HepG2 (cell line): Measurements from ENCODE around the gene CDX1. TPM values are rescaled to one million over a fixed set of nuclear protein-coding genes. Genes with fewer than 3 reads are reported as not detected.

ENCODE experiments used
- ATAC-seq: fragments of 200-7000 bp; cut with Tn5 transposase; 3 replicates; pipeline ENCODE4 v1.9.1; 2020; ENCODE audit warnings: mild to moderate bottlenecking, moderate library complexity
- BruUV-seq: library from RNA; stranded (reverse); fragments of 400-500 nt; replicated peaks from 2 replicates; lab custom pipeline; 2021; lab: Mats Ljungman, UMichigan
- CTCF ChIA-PET: fragments of 300-600 bp; formaldehyde crosslinking; extraction: SDS; loops from one replicate; lab custom pipeline; 2021; ENCODE audit warnings: low total read pairs, inconsistent platforms, low intra/inter-chr PET ratio; lab: Yijun Ruan, JAX
- POLR2A ChIA-PET: fragments of 350-600 bp; sonication (Branson Sonifier 250); formaldehyde crosslinking; loops from one replicate; lab custom pipeline; 2020; ENCODE audit warnings: antibody characterized with exemption, inconsistent platforms; lab: Yijun Ruan, JAX
- DNase-seq: peaks from one replicate; pipeline ENCODE4 v3.0.0-alpha.2; 2015; ENCODE audit warnings: low spot score
- FAIRE-seq: peaks from 3 replicates; lab custom pipeline; 2011; peaks lifted over from hg19 to GRCh38; lab: Jason Lieb, UNC
- H2AFZ ChIP-seq: one replicate; pipeline ENCODE4 v1.6.1; 2011; ENCODE audit warnings: low read length, inconsistent platforms
- H3K27ac ChIP-seq: fragments of 300-600 bp; 3 replicates; pipeline ENCODE4 v1.8.0; 2011; ENCODE audit warnings: mixed run types, mild to moderate bottlenecking, mixed read lengths, low read length, inconsistent platforms; ENCODE audit not compliant: insufficient read depth; ENCODE audit errors: extremely low read length
- H3K27me3 ChIP-seq, 2 experiments: fragments of 200-600 bp in 1 of 2; 2 replicates in 1 of 2; 3 replicates in 1 of 2; pipeline versions ENCODE4 v1.6.0 to v1.8.0; 2011; ENCODE audit warnings: low read length in 2 of 2, mild to moderate bottlenecking in 2 of 2, moderate library complexity in 2 of 2, inconsistent platforms in 1 of 2; ENCODE audit not compliant: insufficient read depth in 2 of 2, control insufficient read depth in 1 of 2
- H3K36me3 ChIP-seq, 2 experiments: fragments of 200-600 bp in 1 of 2; replicated peaks in 1 of 2; 2 replicates in 1 of 2; 3 replicates in 1 of 2; pipeline versions ENCODE4 v1.5.1 to v1.8.0; 2011; ENCODE audit warnings: low read length in 2 of 2, inconsistent platforms in 1 of 2; ENCODE audit not compliant: insufficient read depth in 2 of 2, control insufficient read depth in 1 of 2
- H3K4me1 ChIP-seq: 2 replicates; pipeline ENCODE4 v1.5.1; 2012; ENCODE audit warnings: low read length, inconsistent platforms; ENCODE audit not compliant: insufficient read depth
- H3K4me2 ChIP-seq: 2 replicates; pipeline ENCODE4 v1.6.0; 2011; ENCODE audit warnings: low read depth, low read length, inconsistent platforms
- H3K4me3 ChIP-seq, 3 experiments: fragments of 200-600 bp in 1 of 3; sonication (generic), shearing (Covaris generic) in 1 of 3; replicated peaks in 1 of 3; 2 replicates each; pipeline ENCODE4 v1.5.1; 2011 to 2016; ENCODE audit warnings: low read length in 3 of 3, inconsistent platforms in 2 of 3, low read depth in 2 of 3, mild to moderate bottlenecking in 2 of 3, control low read depth in 1 of 3, mixed read lengths in 1 of 3; ENCODE audit not compliant: insufficient read depth in 1 of 3
- H3K79me2 ChIP-seq: one replicate; pipeline ENCODE4 v1.6.1; 2011; ENCODE audit warnings: low read length, inconsistent platforms; ENCODE audit not compliant: insufficient read depth
- H3K9ac ChIP-seq: 2 replicates; pipeline ENCODE4 v1.6.0; 2011; ENCODE audit warnings: mild to moderate bottlenecking, low read depth, low read length, inconsistent platforms; ENCODE audit not compliant: insufficient read depth
- H3K9me3 ChIP-seq: 2 replicates; pipeline ENCODE4 v1.5.1; 2012; ENCODE audit warnings: mild to moderate bottlenecking, low read length
- H4K20me1 ChIP-seq: 2 replicates; pipeline ENCODE4 v1.6.0; 2011; ENCODE audit warnings: inconsistent platforms, mild to moderate bottlenecking, low read length, moderate library complexity; ENCODE audit not compliant: insufficient read depth
- TOPORS ChIP-seq: sonication (generic); formaldehyde crosslinking; IDR thresholded peaks from 2 replicates; pipeline ENCODE4 v1.8.0; 2023; ENCODE audit warnings: mild to moderate bottlenecking, missing genetic modification reagents
- ZBTB8A ChIP-seq: sonication (generic); formaldehyde crosslinking; IDR thresholded peaks from 2 replicates; pipeline ENCODE4 v1.4.0; 2020; ENCODE audit warnings: mild to moderate bottlenecking, low read depth, missing genetic modification reagents, borderline replicate concordance
- ZMYM3 ChIP-seq: sonication (generic); formaldehyde crosslinking; IDR thresholded peaks from 2 replicates; pipeline ENCODE4 v1.5.1; 2020; ENCODE audit warnings: mild to moderate bottlenecking, missing genetic modification reagents
- ZNF225 ChIP-seq: sonication (generic); formaldehyde crosslinking; IDR thresholded peaks from 2 replicates; pipeline ENCODE4 v1.4.0; 2020; ENCODE audit warnings: mild to moderate bottlenecking, missing genetic modification reagents
- ZNF460 ChIP-seq: sonication (generic); formaldehyde crosslinking; IDR thresholded peaks from 2 replicates; pipeline ENCODE4 v1.5.1; 2020; ENCODE audit warnings: missing genetic modification reagents, mild to moderate bottlenecking, borderline replicate concordance
- WGBS: methylation state at CpG from one replicate; pipeline ENCODE4 v1.1.6; 2017; ENCODE audit warnings: low lambda C conversion rate; 5-methylcytosine and 5-hydroxymethylcytosine counted together
- in situ Hi-C: cut with HindIII; loops from 2 replicates; pipeline ENCODE4 v1.10.0; 2017; ENCODE audit warnings: low pct_unique_long_range_greater_than_20kb; ENCODE audit not compliant: extremely low pct_ligation_motif_present
- intact Hi-C: fragments of 100-400 bp; cut with micrococcal nuclease; formaldehyde crosslinking; loops from one replicate; pipeline ENCODE4 v1.10.0; 2022; ENCODE audit not compliant: unreplicated experiment
- polyA plus RNA-seq, 8 experiments: library from polyadenylated mRNA; depleted of rRNA in 3 of 8; stranded (reverse) in 7 of 8; unstranded in 1 of 8; fragments of >200 nt; fragmentation: Illumina TruSeq in 4 of 8; extraction: Trizol in 4 of 8; gene quantifications; 2 replicates each; pipeline versions ENCODE4 v1.2.1 to v1.2.3, GENCODE V29; 2011 to 2016; ENCODE audit warnings: low read depth in 4 of 8, missing spikeins in 1 of 8, mixed read lengths in 1 of 8; ENCODE audit not compliant: insufficient read depth in 1 of 8
- total RNA-seq, 5 experiments: library from RNA; depleted of rRNA; stranded (reverse); fragments of >200 nt; fragmentation: Illumina TruSeq; extraction: Trizol; gene quantifications; 2 replicates each; pipeline ENCODE4 v1.2.3, GENCODE V29; 2016; ENCODE audit warnings: low read depth in 1 of 5
- TF ChIP-seq, protein P1 (sequence below): sonication (generic); formaldehyde crosslinking; IDR thresholded peaks from 2 replicates; pipeline ENCODE4 v1.8.0; 2022; ENCODE audit warnings: missing genetic modification reagents, mild to moderate bottlenecking, moderate library complexity, borderline replicate concordance

The CDX1 gene
- total and polyA plus RNA-seq, 2 of the 13 experiments (the other 11 are each of a cell fraction or from before 2014, with no cell fraction given): not detected

GRCh38 chr5:150122536-150123481 is 43.8 kb upstream of the CDX1 start:
- ChIA-PET POLR2A (no interaction called here), CTCF (interaction anchor here (1.3 kb wide), 1 partner anchor 288 kb away, joined by 3 read pairs; no protein-coding TSS in a partner anchor)
- peak overlapping the region; percentile 33 for H3K4me2 ChIP-seq

More at GRCh38 chr5:150122536-150123481, 43.8 kb upstream of the CDX1 start:
- ATAC-seq (no peak), FAIRE-seq (no peak), DNase-seq (no peak)
- no peak overlapping the region for H2AFZ ChIP-seq
- H3K27me3 ChIP-seq: no peaks in the 10 kb centered on the region
- intact Hi-C loops (loop anchor here (10.0 kb wide), 1 partner anchor 288 kb away; no protein-coding TSS in a partner anchor), in situ Hi-C loops (no loop called here)
- no peaks in the 10 kb centered on the region for H3K9me3 ChIP-seq
- WGBS: 83% methylated on average over 11 of the region's 15 CpGs
- no peak for TF ChIP-seq ZBTB8A (CRISPR knock-in tag)
- no peak for TF ChIP-seq ZNF460 (CRISPR knock-in tag)
- TF ChIP-seq, protein P1, sequence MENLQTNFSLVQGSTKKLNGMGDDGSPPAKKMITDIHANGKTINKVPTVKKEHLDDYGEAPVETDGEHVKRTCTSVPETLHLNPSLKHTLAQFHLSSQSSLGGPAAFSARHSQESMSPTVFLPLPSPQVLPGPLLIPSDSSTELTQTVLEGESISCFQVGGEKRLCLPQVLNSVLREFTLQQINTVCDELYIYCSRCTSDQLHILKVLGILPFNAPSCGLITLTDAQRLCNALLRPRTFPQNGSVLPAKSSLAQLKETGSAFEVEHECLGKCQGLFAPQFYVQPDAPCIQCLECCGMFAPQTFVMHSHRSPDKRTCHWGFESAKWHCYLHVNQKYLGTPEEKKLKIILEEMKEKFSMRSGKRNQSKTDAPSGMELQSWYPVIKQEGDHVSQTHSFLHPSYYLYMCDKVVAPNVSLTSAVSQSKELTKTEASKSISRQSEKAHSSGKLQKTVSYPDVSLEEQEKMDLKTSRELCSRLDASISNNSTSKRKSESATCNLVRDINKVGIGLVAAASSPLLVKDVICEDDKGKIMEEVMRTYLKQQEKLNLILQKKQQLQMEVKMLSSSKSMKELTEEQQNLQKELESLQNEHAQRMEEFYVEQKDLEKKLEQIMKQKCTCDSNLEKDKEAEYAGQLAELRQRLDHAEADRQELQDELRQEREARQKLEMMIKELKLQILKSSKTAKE (CRISPR knock-in tag): no peak
- TF ChIP-seq ZNF225 (CRISPR knock-in tag): 0 out of 2 replicates have a peak, but pooled peaks have one; percentile 24
- TF ChIP-seq TOPORS (CRISPR knock-in tag): no peak
- no peak for TF ChIP-seq ZMYM3 (CRISPR knock-in tag)
- H3K36me3 ChIP-seq: no peaks in the 10 kb centered on the region
- no peaks in the 10 kb centered on the region for H4K20me1 ChIP-seq
- no peaks in the 10 kb centered on the region for H3K79me2 ChIP-seq
- H3K27ac ChIP-seq: no peak overlapping the region
- H3K4me3 ChIP-seq: no peak overlapping the region
- H3K9ac ChIP-seq: no peak overlapping the region
- no TSS peak for BruUV-seq
- peaks cover 18% of the 10 kb centered on the region for H3K4me1 ChIP-seq
